Effector CD4-positive, alpha-beta T cell (primary cell): ENCODE data around the gene ST3GAL5.
"Not testable (repeated sequence)": the region's sequence is repeated elsewhere in the genome, so short reads cannot be mapped to it uniquely, and the experiment has no call there.

ENCODE experiments used
- DNase-seq: peaks from one replicate; pipeline ENCODE4 v3.0.0-alpha.2; 2020

Gene ST3GAL5

GRCh38 chr2:85893428-85894258, 4.9 kb upstream of the ST3GAL5 start:
- no peak for DNase-seq

- DNase-seq = no peak
Measured at GRCh38 chr2:85892216-85892944, 3.6 kb upstream of the ST3GAL5 start.

- no peak for DNase-seq
Measured at GRCh38 chr2:85890522-85891176, 1.9 kb upstream of the ST3GAL5 start.

GRCh38 chr2:85889627-85890281, 964 bp upstream of the ST3GAL5 start:
- DNase-seq = no peak

GRCh38 chr2:85888020-85888683, 638 bp downstream of the ST3GAL5 start:
- DNase-seq = peak; percentile 20

GRCh38 chr2:85887566-85888019, 1.2 kb downstream of the ST3GAL5 start:
- DNase-seq = peak; percentile 40

GRCh38 chr2:85886590-85886989, 2.2 kb downstream of the ST3GAL5 start:
- peak; percentile 13 for DNase-seq

GRCh38 chr2:85886141-85886540, 2.6 kb downstream of the ST3GAL5 start:
- DNase-seq = no peak

GRCh38 chr2:85881781-85882180, 7.0 kb downstream of the ST3GAL5 start:
- DNase-seq = not testable (repeated sequence)

- DNase-seq = not testable (repeated sequence)
Measured at GRCh38 chr2:85880716-85881328, 8.0 kb downstream of the ST3GAL5 start.

- no peak for DNase-seq
Measured at GRCh38 chr2:85878719-85879370, 9.9 kb downstream of the ST3GAL5 start.

- DNase-seq = no peak
Measured at GRCh38 chr2:85875350-85876050, 13.3 kb downstream of the ST3GAL5 start.

GRCh38 chr2:85873679-85874078, 15.1 kb downstream of the ST3GAL5 start:
- DNase-seq = no peak

GRCh38 chr2:85872536-85873161, 16.1 kb downstream of the ST3GAL5 start:
- DNase-seq = no peak

- DNase-seq = no peak
Measured at GRCh38 chr2:85871494-85872164, 17.2 kb downstream of the ST3GAL5 start.

- no peak for DNase-seq
Measured at GRCh38 chr2:85868822-85869221, 20.0 kb downstream of the ST3GAL5 start.

GRCh38 chr2:85867556-85868292, 21.1 kb downstream of the ST3GAL5 start:
- DNase-seq = no peak

- no peak for DNase-seq
Measured at GRCh38 chr2:85867121-85867520, 21.7 kb downstream of the ST3GAL5 start.

GRCh38 chr2:85866165-85866659, 22.6 kb downstream of the ST3GAL5 start:
- DNase-seq = no peak
